HG03354 (cell line): ENCODE results near the gene RARS2.
A peak's percentile ranks its signal among the peaks of the same experiment; 100 is the strongest.
"Not testable (repeated sequence)": the region's sequence is repeated elsewhere in the genome, so short reads cannot be mapped to it uniquely, and the experiment has no call there.

Experiments
- ATAC-seq: cut with Tn5 transposase; IDR thresholded peaks from one replicate; pipeline ENCODE4 v1.9.1; 2021; ENCODE audit warnings: mild to moderate bottlenecking; ENCODE audit not compliant: unreplicated experiment, poor library complexity, severe bottlenecking

The RARS2 gene, protein sequence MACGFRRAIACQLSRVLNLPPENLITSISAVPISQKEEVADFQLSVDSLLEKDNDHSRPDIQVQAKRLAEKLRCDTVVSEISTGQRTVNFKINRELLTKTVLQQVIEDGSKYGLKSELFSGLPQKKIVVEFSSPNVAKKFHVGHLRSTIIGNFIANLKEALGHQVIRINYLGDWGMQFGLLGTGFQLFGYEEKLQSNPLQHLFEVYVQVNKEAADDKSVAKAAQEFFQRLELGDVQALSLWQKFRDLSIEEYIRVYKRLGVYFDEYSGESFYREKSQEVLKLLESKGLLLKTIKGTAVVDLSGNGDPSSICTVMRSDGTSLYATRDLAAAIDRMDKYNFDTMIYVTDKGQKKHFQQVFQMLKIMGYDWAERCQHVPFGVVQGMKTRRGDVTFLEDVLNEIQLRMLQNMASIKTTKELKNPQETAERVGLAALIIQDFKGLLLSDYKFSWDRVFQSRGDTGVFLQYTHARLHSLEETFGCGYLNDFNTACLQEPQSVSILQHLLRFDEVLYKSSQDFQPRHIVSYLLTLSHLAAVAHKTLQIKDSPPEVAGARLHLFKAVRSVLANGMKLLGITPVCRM

DNA sequence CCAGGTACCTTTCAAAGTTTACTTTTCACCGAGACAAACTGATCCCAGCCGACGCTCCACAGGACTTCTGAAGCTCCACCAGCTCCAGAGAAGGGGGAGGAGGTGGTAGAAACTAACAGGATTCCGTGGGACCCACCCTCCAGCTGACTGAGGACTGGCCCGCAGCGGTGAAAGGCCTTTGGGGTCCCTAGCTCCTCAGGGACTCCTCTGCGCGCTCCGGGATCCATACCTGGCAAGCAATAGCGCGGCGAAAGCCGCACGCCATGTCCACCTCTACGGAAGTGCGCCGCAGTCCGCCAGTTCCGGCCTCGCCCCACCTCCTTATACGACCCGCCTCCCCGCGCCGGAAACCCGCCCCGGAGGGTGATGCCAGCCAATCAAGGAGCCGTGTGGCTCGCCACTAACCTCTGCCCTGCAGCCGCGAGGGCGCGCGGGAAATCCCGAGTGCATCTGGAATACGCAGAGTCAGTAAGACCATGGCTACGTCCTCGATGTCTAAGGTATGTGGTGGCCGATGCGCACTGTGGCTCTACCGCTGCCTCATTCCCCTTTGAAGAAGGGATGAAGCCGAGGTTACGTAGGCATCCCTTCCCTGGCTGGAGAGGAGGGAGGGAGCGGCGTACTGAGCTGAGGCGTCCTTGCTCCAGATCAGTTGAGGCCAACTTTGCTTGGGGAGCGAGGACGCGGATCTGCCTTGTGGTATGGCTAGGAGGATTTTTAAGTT lies at the start of gene RARS2, which contains the start of gene ORC3:
Gene RARS2 (minus strand): TSS at position 295 of the 724 bp plus-strand sequence. CDS start 30 bp downstream, at position 265.
Gene ORC3 (plus strand): TSS at position 443 of the 724 bp plus-strand sequence. CDS start 34 bp downstream, at position 477.
- peak; percentile 100 for ATAC-seq

- ATAC-seq, result no peak
These were observed 49.6 kb upstream of the RARS2 start for GRCh38 chr6:87639373-87639772.

DNA sequence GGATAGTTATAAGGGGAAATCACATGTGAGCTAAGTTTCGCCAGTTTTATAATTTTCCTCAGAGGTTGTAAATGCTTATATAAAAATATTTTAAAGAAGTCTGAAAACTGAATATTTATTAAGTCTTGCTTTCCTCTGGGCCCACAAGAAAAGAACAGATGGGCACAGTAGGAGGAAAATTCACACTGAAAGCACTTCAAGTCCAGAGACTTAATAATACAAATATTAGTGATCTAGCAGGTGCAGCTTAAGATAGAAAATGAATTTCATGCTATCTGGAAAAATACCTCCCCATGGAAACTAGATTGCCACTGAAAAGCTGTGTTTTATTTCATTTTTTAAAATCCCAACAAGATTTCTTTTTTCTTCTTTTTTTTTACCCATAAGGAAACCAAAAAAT lies 47.3 kb upstream of the RARS2 start:
- no peak for ATAC-seq

GRCh38 chr6:87636315-87636714 lies 46.5 kb upstream of the RARS2 start:
- ATAC-seq, result no peak

DNA sequence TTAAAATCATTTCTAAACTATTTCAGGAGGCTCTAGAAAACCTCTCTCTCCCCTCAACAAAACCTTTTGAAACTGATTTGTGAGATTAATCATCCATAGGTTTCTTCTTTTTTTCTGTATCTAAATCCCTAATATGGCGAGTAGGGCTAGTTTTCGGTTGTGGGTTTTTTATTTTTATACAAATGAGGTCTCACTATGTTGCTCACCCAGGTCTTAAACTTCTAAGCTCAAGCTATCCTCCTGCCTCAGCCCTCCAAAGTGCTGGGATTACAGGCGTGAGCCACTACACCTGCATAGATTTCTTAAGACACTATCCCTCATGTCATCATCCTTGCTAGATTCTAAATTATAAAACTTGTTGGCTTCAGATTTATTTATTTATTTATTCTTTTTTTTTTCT lies 44.1 kb upstream of the RARS2 start:
- no peak for ATAC-seq

DNA sequence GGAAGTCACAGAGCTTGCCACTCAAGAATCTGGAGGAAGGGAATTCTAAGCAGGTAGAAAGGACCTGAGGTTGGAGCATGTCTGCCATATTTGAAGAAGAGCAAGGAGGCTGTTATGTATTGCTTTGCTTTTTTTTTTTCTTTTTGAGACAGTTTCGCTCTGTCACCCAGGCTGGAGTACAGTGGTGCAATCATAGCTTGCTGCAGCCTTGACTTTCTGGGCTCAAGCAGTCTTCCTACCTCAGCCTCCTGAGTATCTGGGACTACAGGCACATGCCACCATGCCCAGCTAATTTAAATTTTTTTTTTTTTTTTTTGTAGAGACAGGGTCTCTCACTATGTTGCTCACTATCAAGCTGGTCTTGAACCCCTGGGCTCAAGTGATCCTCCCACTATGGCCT lies 41.0 kb upstream of the RARS2 start:
- no peak for ATAC-seq

GRCh38 chr6:87628881-87629280 lies 39.1 kb upstream of the RARS2 start:
- ATAC-seq, result no peak

GRCh38 chr6:87628424-87628823 lies 38.6 kb upstream of the RARS2 start:
- ATAC-seq, result no peak

DNA sequence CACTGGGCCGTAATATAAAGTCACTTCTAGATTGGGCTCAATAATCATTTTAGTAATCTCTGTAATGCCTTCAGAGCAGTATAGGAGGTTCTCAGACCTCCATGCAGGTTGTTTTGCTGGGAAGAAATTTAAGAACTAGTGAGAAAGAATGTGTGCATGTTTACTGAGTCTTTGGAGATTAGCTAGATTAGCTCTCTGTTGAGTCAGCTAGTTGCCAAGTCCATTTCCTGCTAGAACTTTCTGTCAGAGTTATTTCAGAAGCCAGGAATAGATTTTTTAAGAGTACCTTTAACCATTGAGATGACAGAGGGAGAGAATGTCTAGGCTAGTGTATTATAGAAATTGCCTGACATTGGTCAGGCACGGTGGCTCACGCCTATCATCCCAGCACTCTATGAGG lies 33.5 kb upstream of the RARS2 start:
- ATAC-seq, result no peak

DNA sequence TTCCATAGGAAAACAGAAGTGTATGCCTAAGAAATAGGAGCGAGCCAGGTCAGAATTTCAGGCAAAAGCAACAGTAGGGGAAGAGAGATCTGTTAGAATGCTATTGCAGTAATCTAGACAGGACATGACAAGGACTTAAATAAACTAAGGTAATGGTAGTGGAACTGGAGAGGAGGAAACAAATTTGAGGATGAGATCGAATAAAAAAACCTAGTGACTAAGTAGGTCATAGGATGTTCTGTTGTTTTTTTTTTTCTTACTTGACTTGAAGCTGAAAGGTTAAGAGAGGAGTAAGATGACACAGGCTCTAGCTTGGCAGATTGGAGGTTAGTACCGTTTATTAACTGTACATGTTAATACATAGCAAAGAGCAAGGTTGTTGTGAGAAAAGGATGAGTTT lies 28.7 kb upstream of the RARS2 start:
- no peak for ATAC-seq

- no peak for ATAC-seq
These were observed 27.6 kb upstream of the RARS2 start for GRCh38 chr6:87617405-87617804.

DNA sequence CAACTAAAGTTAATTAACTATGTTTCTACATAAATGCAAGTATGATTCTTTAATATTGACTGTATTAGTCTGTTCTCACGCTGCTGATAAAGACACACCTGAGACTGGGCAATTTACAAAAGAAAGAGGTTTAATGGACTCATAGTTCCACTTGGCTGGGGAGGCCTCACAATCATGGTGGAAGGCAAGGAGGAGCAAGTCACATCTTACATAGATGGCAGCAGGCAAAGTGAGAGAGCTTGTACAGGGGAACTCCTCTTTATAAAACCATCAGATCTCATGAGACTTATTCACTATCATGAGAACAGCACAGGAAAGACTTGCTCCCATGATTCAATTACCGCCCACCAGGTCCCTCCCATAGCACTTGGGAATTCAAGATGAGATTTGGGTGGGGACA lies 23.2 kb upstream of the RARS2 start:
- ATAC-seq, result not testable (repeated sequence)

GRCh38 chr6:87608802-87609201 lies 19.0 kb upstream of the RARS2 start:
- ATAC-seq, result no peak

GRCh38 chr6:87606199-87606598 lies 16.4 kb upstream of the RARS2 start:
- no peak for ATAC-seq

GRCh38 chr6:87600576-87600975 lies 10.8 kb upstream of the RARS2 start:
- no peak for ATAC-seq

GRCh38 chr6:87590990-87591389 lies 1.2 kb upstream of the RARS2 start:
- ATAC-seq, result no peak

DNA sequence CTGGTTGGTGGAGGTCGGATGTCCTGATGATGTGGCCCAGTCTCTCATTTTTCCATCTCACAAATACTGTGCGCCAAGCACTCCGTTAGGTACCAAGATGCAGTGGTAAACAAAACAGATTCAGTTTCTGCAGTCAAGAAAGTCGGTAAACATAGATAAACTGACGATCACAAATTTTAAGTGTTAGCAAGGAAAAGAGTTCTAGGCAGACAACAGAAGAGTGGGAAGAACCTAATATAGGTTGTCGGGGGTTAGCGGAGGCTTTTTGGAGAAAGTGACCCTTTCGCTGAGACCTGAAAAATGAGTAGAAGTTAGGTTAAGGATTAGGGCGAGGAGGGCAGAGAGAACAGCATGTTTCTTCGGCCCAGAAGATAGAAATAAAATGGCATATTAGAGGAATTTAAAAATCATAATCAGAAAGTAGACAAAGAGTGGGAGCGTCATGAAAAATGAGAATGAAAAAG lies 662 bp upstream of the RARS2 start:
- ATAC-seq, result no peak

- no peak for ATAC-seq
These were observed 905 bp downstream of the RARS2 start for GRCh38 chr6:87588756-87589407.

GRCh38 chr6:87586371-87587077 lies 3.3 kb downstream of the RARS2 start:
- ATAC-seq, result no peak
